Fibroblast of lung (primary cell): Measurements from ENCODE around the gene KRTAP3-1.

Experiments
- CTCF ChIP-seq, 2 donors: IDR thresholded peaks in 1 of 2; conservative IDR thresholded peaks in 1 of 2; 1 replicate in 1 of 2; 2 replicates in 1 of 2; pipeline ENCODE4 v1.5.1; 2011 to 2012; ENCODE audit warnings: low read length in 2 of 2, control low read depth in 1 of 2, inconsistent platforms in 1 of 2, low read depth in 1 of 2, mild to moderate bottlenecking in 1 of 2
- EZH2 ChIP-seq: IDR thresholded peaks from 2 replicates; pipeline ENCODE4 v1.5.1; 2012; ENCODE audit warnings: low read length, control low read depth, mild to moderate bottlenecking; ENCODE audit errors: missing control alignments

- TF ChIP-seq CTCF (conservative IDR thresholded peaks at IDR 0.05 in 1 of 2, IDR thresholded peaks at IDR 0.05 in 1 of 2; ENCODE audit: low read depth in 1 of 2, low read length in 2 of 2) (no peak), EZH2 (no peak)
Measured at GRCh38 chr17:41016578-41017215, 7.8 kb upstream of the KRTAP3-1 start.
